HG02870 (cell line): ENCODE data around the gene CMTM4.

Source experiments
- ATAC-seq: cut with Tn5 transposase; IDR thresholded peaks from one replicate; pipeline ENCODE4 v1.9.1; 2021; ENCODE audit warnings: mild to moderate bottlenecking, moderate library complexity; ENCODE audit not compliant: unreplicated experiment

CMTM4 gene

GRCh38 chr16:66696669-66697630 is at the start of gene CMTM4:
CMTM4 (minus strand) TSS chr16:66696743; CDS start chr16:66696525, 218 bp downstream.
- ATAC-seq = peak; percentile 84

DNA sequence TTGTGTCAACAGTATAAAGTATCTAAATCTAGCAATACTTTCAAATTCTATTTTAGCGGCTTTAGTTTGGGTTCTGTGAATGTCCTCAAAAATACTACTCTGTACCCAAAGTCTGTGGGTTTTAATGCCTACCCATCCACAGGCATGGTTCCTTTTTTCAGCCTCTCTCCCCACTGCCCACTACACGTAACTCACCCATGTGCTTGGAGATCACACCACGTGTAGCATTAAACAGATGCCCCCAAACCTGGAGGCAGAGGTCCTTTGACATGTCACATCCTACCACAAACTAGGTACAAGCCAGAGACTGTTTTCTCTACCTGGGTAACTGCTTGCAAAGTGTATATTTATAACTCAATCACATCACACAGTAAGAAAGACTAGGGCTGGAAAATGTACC is 49.5 kb upstream of the CMTM4 start:
- no peak for ATAC-seq

GRCh38 chr16:66741950-66742808 is 45.6 kb upstream of the CMTM4 start:
- ATAC-seq = no peak

DNA sequence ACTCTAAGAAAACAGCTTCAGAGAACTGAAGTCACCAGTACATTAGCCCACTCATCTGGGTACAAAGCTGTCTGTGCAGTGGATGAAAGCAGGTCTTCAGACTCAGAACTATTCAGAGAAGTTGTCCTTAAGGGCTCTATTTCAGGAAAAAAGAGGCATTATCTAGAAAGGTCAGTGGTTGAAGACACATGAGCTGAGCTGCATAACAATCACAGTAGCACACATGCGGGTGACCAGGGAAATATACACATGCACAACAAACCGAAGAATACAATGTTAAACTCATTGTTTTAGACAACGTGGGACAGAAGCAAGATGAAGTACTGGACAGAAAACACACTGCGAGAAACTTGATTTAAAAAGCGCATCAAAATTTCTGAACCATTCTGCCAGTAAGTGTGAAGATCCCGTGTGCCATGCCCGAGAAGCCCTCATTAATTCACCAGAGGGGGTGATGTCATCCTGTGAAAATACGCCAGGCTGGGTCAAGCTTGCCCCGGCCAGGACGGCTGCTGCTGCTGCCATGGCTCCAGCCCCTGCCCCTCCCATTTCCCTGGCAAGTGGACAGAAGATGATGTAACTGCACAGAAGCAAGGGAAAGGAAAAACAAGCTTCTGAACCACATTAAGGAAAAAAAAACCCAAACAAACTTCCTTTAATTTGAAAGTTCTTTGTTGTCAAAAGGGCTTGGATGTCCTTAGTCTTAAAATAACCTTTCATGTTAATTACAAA is 44.8 kb upstream of the CMTM4 start:
- no peak for ATAC-seq

- ATAC-seq = no peak
Measured at GRCh38 chr16:66740533-66740932, 44.0 kb upstream of the CMTM4 start.

DNA sequence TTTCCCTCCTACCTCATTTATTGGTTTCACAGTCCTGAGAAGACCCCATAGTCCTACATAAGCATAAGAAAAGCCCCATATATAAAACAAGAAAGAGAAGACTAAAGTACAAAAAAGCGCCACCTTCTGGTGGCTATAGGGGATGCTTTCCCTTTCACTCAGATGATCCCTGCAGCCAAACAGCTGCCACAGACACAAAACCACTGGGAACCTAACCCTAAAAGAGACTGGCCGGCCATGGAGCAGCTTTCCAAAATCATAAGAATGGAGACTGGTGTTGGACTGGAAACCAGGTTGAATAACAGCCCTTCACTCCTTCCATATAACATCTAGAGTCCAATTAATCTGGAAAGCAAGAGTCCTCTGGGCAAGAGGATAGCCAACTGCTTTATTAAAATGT is 43.5 kb upstream of the CMTM4 start:
- no peak for ATAC-seq

- no peak for ATAC-seq
Measured at GRCh38 chr16:66735891-66736290, 39.3 kb upstream of the CMTM4 start.

GRCh38 chr16:66731101-66731500 is 34.6 kb upstream of the CMTM4 start:
- no peak for ATAC-seq

DNA sequence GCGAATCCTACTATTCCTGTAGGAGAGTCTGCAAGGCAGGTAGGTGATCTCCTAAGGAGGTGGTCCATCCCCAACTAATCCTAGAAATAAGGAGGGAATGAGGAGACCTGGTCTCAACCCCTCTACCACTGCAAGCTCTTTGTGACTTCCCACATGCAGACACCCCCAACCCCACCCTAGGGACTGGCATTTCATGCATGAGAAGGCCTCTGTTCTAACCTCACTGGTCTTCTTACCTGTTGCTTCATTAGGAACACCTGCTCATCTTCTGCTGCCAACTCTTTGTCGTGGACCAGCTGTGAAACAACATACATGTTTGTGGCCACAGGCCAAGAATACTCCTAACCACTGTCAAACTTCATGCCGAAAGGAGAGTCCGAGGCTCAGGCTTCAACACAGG is 32.3 kb upstream of the CMTM4 start:
- ATAC-seq = no peak

DNA sequence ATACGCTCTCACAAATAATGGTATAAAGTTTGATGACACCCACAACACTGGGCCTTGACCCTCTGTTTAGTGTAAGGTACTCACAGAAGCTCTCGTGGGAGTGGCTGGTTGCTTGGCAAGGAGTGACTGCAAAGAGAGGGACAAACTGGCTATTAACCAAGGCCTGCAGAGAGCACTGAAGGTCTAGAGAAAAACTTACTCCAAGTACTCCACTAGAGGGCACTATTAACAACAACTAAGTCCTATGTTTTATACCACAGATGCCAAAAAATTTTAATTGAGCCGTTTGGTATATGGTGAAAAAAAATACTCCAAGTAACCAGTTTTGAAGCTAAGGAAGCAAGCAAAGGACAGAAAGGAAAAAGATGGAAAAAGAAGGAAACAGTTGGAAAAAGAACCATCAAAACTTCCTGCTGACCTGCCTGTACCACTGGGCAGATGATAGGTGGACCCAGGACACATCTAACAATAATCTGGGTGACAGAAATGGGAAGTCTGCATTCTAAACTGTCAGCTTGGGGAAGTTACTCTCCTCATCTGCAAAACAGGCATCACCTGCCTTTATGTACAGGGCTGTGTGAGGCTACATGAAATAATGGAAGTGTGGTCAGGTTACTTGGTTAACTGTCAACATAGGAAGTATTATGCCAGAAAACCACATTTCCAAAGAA is 31.7 kb upstream of the CMTM4 start:
- no peak for ATAC-seq

- no peak for ATAC-seq
Measured at GRCh38 chr16:66720766-66721165, 24.2 kb upstream of the CMTM4 start.

- no peak for ATAC-seq
Measured at GRCh38 chr16:66719246-66719645, 22.7 kb upstream of the CMTM4 start.

DNA sequence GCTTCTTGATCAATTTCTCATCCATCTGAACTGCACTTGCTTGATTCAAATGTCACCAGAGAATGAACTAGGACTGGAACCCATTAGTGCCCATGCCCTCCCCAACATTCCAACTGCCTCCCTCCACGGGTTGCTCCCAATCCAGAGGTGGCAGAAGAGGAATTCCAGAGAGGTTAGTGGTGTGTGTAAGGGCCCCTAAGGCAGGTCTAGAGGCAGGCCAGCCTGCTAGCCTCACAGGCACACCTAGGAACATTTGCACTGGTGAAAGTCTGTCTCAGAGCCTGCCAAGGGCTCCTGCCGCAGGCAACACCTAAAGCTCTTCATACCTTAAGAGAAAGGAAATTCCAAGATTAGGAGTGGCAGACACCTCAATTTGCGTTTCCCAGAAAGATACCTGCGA is 21.2 kb upstream of the CMTM4 start:
- ATAC-seq = no peak

DNA sequence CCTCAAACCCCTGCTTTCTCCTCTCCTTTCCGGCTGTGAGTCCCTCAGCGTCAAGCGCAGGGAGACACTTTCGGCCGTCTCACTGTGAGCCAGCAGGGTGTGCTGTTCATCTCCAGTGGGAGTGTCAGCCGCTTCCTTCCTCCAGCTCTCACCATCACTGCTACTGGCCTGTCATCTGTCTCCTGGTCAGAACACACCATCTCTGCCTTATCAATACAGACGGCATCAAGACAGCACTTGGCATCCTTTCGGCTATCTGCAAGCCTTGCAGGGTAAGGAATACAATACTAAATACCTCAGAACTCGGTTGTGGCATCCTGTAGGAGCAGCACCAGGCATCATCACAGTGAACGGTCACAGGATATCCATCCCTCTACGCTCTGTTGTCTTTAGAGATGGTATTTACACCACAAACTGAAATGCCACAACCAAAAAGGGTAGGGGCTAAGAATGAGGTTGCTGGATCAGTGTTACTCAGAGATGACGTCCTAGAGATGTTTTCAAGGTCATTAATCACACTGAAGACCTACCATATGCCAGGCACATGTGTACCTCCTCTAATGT is 20.7 kb upstream of the CMTM4 start:
- no peak for ATAC-seq

DNA sequence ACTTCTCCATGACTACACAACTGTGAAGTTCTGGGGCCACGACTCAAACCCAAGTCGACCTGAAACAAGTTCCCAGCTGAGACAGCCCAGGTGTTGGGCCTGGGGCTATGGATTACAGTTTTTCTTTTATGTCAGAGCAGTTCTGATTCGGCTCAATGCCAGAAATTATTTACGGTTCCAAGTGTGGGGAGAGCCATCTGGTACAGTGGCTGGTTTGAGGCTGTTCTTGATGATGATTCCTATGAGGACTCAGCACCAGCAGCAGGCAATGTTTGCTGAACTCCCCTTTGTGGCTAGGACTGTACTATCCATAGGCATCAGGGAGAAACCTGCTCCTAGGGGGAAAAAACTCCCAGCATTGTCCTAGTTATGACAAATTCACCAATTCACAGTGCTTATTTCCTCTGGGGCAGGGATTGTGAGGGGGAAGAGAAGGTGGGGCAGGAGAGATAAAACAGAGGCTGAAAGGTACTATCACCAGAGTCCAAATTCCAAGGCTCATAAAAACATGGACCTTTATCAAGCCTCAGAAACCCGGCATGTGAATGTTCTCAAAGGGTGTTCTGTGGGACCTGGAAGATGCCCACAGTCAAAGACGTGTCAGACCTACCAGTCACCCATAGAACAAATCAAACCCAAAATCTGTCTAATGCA is 18.2 kb upstream of the CMTM4 start:
- ATAC-seq = no peak

DNA sequence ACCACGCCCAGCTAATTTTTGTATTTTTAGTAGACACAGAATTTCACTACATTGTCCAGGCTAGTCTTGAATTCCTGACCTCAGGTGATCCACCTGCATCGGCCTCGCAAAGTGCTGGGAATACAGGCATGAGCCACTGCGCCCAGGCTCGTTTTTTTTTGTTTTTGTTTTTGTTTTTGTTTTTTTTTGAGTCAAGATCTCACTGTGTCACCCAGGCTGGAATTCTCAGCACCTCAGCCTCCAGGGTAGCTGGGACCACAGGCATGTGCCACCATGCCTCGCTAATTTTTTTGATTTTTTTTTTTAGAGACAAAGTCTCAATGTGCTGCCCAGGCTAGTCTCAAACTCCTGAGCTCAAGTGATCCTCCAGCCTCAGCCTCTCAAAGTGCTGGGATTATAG is 17.5 kb upstream of the CMTM4 start:
- no peak for ATAC-seq

DNA sequence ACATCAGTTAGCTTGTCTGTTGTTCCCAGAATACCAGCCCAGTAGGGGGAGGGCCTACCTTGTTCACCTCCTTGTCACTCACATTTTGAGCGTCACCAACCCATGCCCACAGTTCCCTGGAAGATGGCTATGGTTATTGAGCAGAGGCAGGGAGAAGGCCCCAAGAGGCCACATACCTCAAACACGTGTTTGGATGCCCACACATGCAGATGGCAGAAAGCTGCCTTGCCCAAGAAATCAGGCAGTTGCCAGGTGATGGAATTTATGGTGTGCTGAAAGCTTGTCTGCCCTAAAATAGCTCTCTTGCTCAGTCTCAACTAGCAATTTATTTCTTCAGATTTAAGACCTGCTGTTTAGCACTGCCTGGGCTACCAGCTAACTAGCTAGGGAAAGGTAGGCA is 16.5 kb upstream of the CMTM4 start:
- ATAC-seq = no peak

- ATAC-seq = no peak
Measured at GRCh38 chr16:66712512-66712911, 16.0 kb upstream of the CMTM4 start.

- no peak for ATAC-seq
Measured at GRCh38 chr16:66711581-66711980, 15.0 kb upstream of the CMTM4 start.

GRCh38 chr16:66706506-66706880 is 9.9 kb upstream of the CMTM4 start:
- no peak for ATAC-seq
